Trophoblast cell (in vitro differentiated cells and primary cell): Measurements from ENCODE around the gene TUBA8.

Source experiments
- DNase-seq, 2 donors: peaks; one replicate each; pipeline ENCODE4 v3.0.0-alpha.2; 2016
- H2AFZ ChIP-seq: 2 replicates; pipeline ENCODE4 v1.6.1; 2013; ENCODE audit warnings: low read length, moderate library complexity, mild to moderate bottlenecking; ENCODE audit not compliant: insufficient read depth, poor library complexity
- H2AK5ac ChIP-seq: 2 replicates; pipeline ENCODE4 v1.6.1; 2013; ENCODE audit warnings: mild to moderate bottlenecking, low read length
- H2BK120ac ChIP-seq: 2 replicates; pipeline ENCODE4 v1.6.1; 2013; ENCODE audit warnings: low read length, mild to moderate bottlenecking, moderate library complexity; ENCODE audit not compliant: insufficient read depth, poor library complexity
- H2BK12ac ChIP-seq: 2 replicates; pipeline ENCODE4 v1.6.1; 2013; ENCODE audit warnings: mild to moderate bottlenecking, low read length, moderate library complexity
- H2BK5ac ChIP-seq: 2 replicates; pipeline ENCODE4 v1.6.1; 2013; ENCODE audit warnings: low read length, low read depth, moderate library complexity, mild to moderate bottlenecking; ENCODE audit not compliant: poor library complexity
- H3K14ac ChIP-seq: 2 replicates; pipeline ENCODE4 v1.6.1; 2013; ENCODE audit warnings: mild to moderate bottlenecking, low read length
- H3K18ac ChIP-seq: 2 replicates; pipeline ENCODE4 v1.6.1; 2013; ENCODE audit warnings: mild to moderate bottlenecking, low read length
- H3K23ac ChIP-seq: 2 replicates; pipeline ENCODE4 v1.6.1; 2013; ENCODE audit warnings: low read length
- H3K27ac ChIP-seq: 2 replicates; pipeline ENCODE4 v1.5.1; 2013; ENCODE audit warnings: low read depth, mild to moderate bottlenecking, inconsistent platforms, low read length, moderate library complexity
- H3K27me3 ChIP-seq: 2 replicates; pipeline ENCODE4 v1.6.1; 2013; ENCODE audit warnings: inconsistent platforms, mild to moderate bottlenecking, low read length, moderate library complexity; ENCODE audit not compliant: insufficient read depth
- H3K36me3 ChIP-seq, 2 experiments: 1 replicate in 1 of 2; 2 replicates in 1 of 2; pipeline ENCODE4 v1.6.1; 2013; ENCODE audit warnings: low read length in 2 of 2, mild to moderate bottlenecking in 2 of 2, moderate library complexity in 1 of 2; ENCODE audit not compliant: insufficient read depth in 2 of 2, control insufficient read depth in 1 of 2
- H3K4ac ChIP-seq: 2 replicates; pipeline ENCODE4 v1.6.1; 2013; ENCODE audit warnings: low read depth, mild to moderate bottlenecking, low read length, moderate library complexity
- H3K4me1 ChIP-seq, 2 experiments: 1 replicate in 1 of 2; 2 replicates in 1 of 2; pipeline ENCODE4 v1.6.1; 2013; ENCODE audit warnings: low read length in 2 of 2, mild to moderate bottlenecking in 2 of 2, moderate library complexity in 1 of 2; ENCODE audit not compliant: insufficient read depth in 2 of 2, control insufficient read depth in 1 of 2
- H3K4me2 ChIP-seq: 2 replicates; pipeline ENCODE4 v1.6.1; 2013; ENCODE audit warnings: inconsistent platforms, mild to moderate bottlenecking, low read length, moderate library complexity
- H3K4me3 ChIP-seq: 2 replicates; pipeline ENCODE4 v1.5.1; 2013; ENCODE audit warnings: mild to moderate bottlenecking, low read depth, low read length, inconsistent platforms
- H3K79me1 ChIP-seq: one replicate; pipeline ENCODE4 v1.6.1; 2013; ENCODE audit warnings: low read length
- H3K79me2 ChIP-seq: 2 replicates; pipeline ENCODE4 v1.6.1; 2013; ENCODE audit warnings: low read length, mild to moderate bottlenecking; ENCODE audit not compliant: control insufficient read depth, insufficient read depth, poor library complexity
- H3K9ac ChIP-seq: 2 replicates; pipeline ENCODE4 v1.6.1; 2013; ENCODE audit warnings: mild to moderate bottlenecking, low read length
- H3K9me3 ChIP-seq: 2 replicates; pipeline ENCODE4 v1.6.1; 2013; ENCODE audit warnings: low read depth, mild to moderate bottlenecking, control low read depth, inconsistent platforms, low read length; ENCODE audit not compliant: insufficient read depth
- H4K12ac ChIP-seq: 2 replicates; pipeline ENCODE4 v1.6.1; 2013; ENCODE audit warnings: low read depth, mild to moderate bottlenecking, low read length, moderate library complexity
- H4K8ac ChIP-seq: 2 replicates; pipeline ENCODE4 v1.6.1; 2013; ENCODE audit warnings: low read depth, mild to moderate bottlenecking, low read length, moderate library complexity
- H4K91ac ChIP-seq: one replicate; pipeline ENCODE4 v1.6.1; 2013; ENCODE audit warnings: low read depth, mild to moderate bottlenecking, low read length, moderate library complexity
- WGBS: extraction: QIAGEN DNeasy Blood & Tissue Kit; methylation state at CpG from one replicate; pipeline ENCODE4 v1.1.7; 2013; ENCODE audit warnings: missing lambda C conversion rate; ENCODE audit not compliant: insufficient read length, insufficient coverage; ENCODE audit errors: extremely low coverage; 5-methylcytosine and 5-hydroxymethylcytosine counted together

The TUBA8 gene

GRCh38 chr22:18077639-18078328, 32.8 kb upstream of the TUBA8 start, which contains the start of gene PEX26:
TSS of gene PEX26 (plus strand) at chr22:18077990. CDS start at chr22:18078377, 387 bp downstream.
- peaks cover 10% of the 10 kb centered on the region for H3K79me2 ChIP-seq
- H3K4ac ChIP-seq, result peak within 1 kb of the TSS; percentile 89
- peak within 1 kb of the TSS; percentile 93 for H4K8ac ChIP-seq
- H3K23ac ChIP-seq, result no peak within 1 kb of the TSS
- H4K12ac ChIP-seq, result peak within 1 kb of the TSS; percentile 97
- peaks cover 7% of the 10 kb centered on the region for H3K79me1 ChIP-seq
- H3K14ac ChIP-seq, result peak within 1 kb of the TSS; percentile 82
- H2BK120ac ChIP-seq, result peak within 1 kb of the TSS; percentile 52
- peak within 1 kb of the TSS; percentile 88 for H4K91ac ChIP-seq
- no CpG with 5 or more reads among the region's 50 CpGs for WGBS
- no peak within 1 kb of the TSS for H2BK5ac ChIP-seq
- H2AFZ ChIP-seq, result peak within 1 kb of the TSS; percentile 90
- H3K9ac ChIP-seq, result peak within 1 kb of the TSS; percentile 92
- H2BK12ac ChIP-seq, result peak within 1 kb of the TSS; percentile 23
- H3K36me3 ChIP-seq, result peaks cover 5 to 14% of the 10 kb centered on the region in 2 experiments
- peak within 1 kb of the TSS; percentile 86 for H3K18ac ChIP-seq
- peaks cover 4 to 5% of the 10 kb centered on the region in 2 experiments for H3K4me1 ChIP-seq
- H3K27ac ChIP-seq, result peak within 1 kb of the TSS; percentile 14
- peak within 1 kb of the TSS; percentile 86 for H3K4me2 ChIP-seq
- H3K4me3 ChIP-seq, result peak within 1 kb of the TSS; percentile 98
- no peaks in the 10 kb centered on the region for H3K27me3 ChIP-seq
- peak; percentile 93 to 94 for DNase-seq
- H3K9me3 ChIP-seq, result no peaks in the 10 kb centered on the region
- H2AK5ac ChIP-seq, result peak within 1 kb of the TSS; percentile 34

GRCh38 chr22:18078329-18079041, 32.1 kb upstream of the TUBA8 start:
- no peak overlapping the region for H2BK5ac ChIP-seq
- peak overlapping the region; percentile 23 for H2BK12ac ChIP-seq
- no CpG with 5 or more reads among the region's 45 CpGs for WGBS
- H3K9ac ChIP-seq, result peak overlapping the region; percentile 92
- no peak overlapping the region for H3K23ac ChIP-seq
- H2AK5ac ChIP-seq, result peak overlapping the region; percentile 34
- H3K79me1 ChIP-seq, result peaks cover 7% of the 10 kb centered on the region
- H3K18ac ChIP-seq, result peak overlapping the region; percentile 86
- peak overlapping the region; percentile 86 for H3K4me2 ChIP-seq
- peak overlapping the region; percentile 97 for H4K12ac ChIP-seq
- peak overlapping the region; percentile 93 for H4K8ac ChIP-seq
- H3K4me3 ChIP-seq, result peak overlapping the region; percentile 98
- DNase-seq, result peak in 1 of 2 donors; percentile 45
- peak overlapping the region; percentile 52 for H2BK120ac ChIP-seq
- peaks cover 4 to 5% of the 10 kb centered on the region in 2 experiments for H3K4me1 ChIP-seq
- peak overlapping the region; percentile 90 for H2AFZ ChIP-seq
- no peaks in the 10 kb centered on the region for H3K9me3 ChIP-seq
- peaks cover 8 to 19% of the 10 kb centered on the region in 2 experiments for H3K36me3 ChIP-seq
- H3K79me2 ChIP-seq, result peaks cover 10% of the 10 kb centered on the region
- no peaks in the 10 kb centered on the region for H3K27me3 ChIP-seq
- H3K4ac ChIP-seq, result peak overlapping the region; percentile 89
- H3K27ac ChIP-seq, result peak overlapping the region; percentile 14
- H3K14ac ChIP-seq, result peak overlapping the region; percentile 82
- peak overlapping the region; percentile 88 for H4K91ac ChIP-seq

- H3K4me1 ChIP-seq, result peaks cover 4 to 5% of the 10 kb centered on the region in 2 experiments
- peaks cover 7% of the 10 kb centered on the region for H3K79me1 ChIP-seq
- no peak overlapping the region for H4K91ac ChIP-seq
- no peak overlapping the region for H3K18ac ChIP-seq
- no peaks in the 10 kb centered on the region for H3K27me3 ChIP-seq
- H3K4me2 ChIP-seq, result no peak overlapping the region
- no peak overlapping the region for H3K27ac ChIP-seq
- H3K36me3 ChIP-seq, result peaks cover 11 to 25% of the 10 kb centered on the region in 2 experiments
- H2AK5ac ChIP-seq, result no peak overlapping the region
- no peaks in the 10 kb centered on the region for H3K9me3 ChIP-seq
- no peak overlapping the region for H3K14ac ChIP-seq
- H4K12ac ChIP-seq, result no peak overlapping the region
- H2BK120ac ChIP-seq, result no peak overlapping the region
- H3K4ac ChIP-seq, result no peak overlapping the region
- no peak overlapping the region for H2BK12ac ChIP-seq
- peaks cover 10% of the 10 kb centered on the region for H3K79me2 ChIP-seq
- no peak overlapping the region for H2BK5ac ChIP-seq
- H3K4me3 ChIP-seq, result no peak overlapping the region
- no CpG with 5 or more reads among the region's 4 CpGs for WGBS
- no peak overlapping the region for H2AFZ ChIP-seq
- H4K8ac ChIP-seq, result no peak overlapping the region
- no peak overlapping the region for H3K9ac ChIP-seq
- no peak overlapping the region for H3K23ac ChIP-seq
- DNase-seq, result no peak
Observed at GRCh38 chr22:18079706-18080233, 30.8 kb upstream of the TUBA8 start.

- H3K27ac ChIP-seq, result no peak overlapping the region
- no peak overlapping the region for H2BK12ac ChIP-seq
- no peak overlapping the region for H3K4me2 ChIP-seq
- H3K9me3 ChIP-seq, result no peaks in the 10 kb centered on the region
- H2BK5ac ChIP-seq, result no peak overlapping the region
- no peak for DNase-seq
- H3K79me2 ChIP-seq, result peaks cover 10% of the 10 kb centered on the region
- H3K18ac ChIP-seq, result no peak overlapping the region
- H3K4me1 ChIP-seq, result peaks cover 4 to 5% of the 10 kb centered on the region in 2 experiments
- H3K4me3 ChIP-seq, result no peak overlapping the region
- no CpG with 5 or more reads among the region's 5 CpGs for WGBS
- no peak overlapping the region for H4K91ac ChIP-seq
- peaks cover 7% of the 10 kb centered on the region for H3K79me1 ChIP-seq
- H2AFZ ChIP-seq, result no peak overlapping the region
- no peak overlapping the region for H3K14ac ChIP-seq
- no peak overlapping the region for H3K4ac ChIP-seq
- peaks cover 20 to 31% of the 10 kb centered on the region in 2 experiments for H3K36me3 ChIP-seq
- no peak overlapping the region for H3K23ac ChIP-seq
- H4K12ac ChIP-seq, result no peak overlapping the region
- H3K27me3 ChIP-seq, result no peaks in the 10 kb centered on the region
- H2BK120ac ChIP-seq, result no peak overlapping the region
- no peak overlapping the region for H4K8ac ChIP-seq
- H2AK5ac ChIP-seq, result no peak overlapping the region
- H3K9ac ChIP-seq, result no peak overlapping the region
Observed at GRCh38 chr22:18081416-18081815, 29.2 kb upstream of the TUBA8 start.
